ENCODE measurements around the gene YAE1. TPM values are rescaled to one million over a fixed set of nuclear protein-coding genes. Genes with fewer than 3 reads are reported as not detected.

The YAE1 gene
- total RNA-seq, 1 donor from 2014 or later, result 16.1 TPM

DNA sequence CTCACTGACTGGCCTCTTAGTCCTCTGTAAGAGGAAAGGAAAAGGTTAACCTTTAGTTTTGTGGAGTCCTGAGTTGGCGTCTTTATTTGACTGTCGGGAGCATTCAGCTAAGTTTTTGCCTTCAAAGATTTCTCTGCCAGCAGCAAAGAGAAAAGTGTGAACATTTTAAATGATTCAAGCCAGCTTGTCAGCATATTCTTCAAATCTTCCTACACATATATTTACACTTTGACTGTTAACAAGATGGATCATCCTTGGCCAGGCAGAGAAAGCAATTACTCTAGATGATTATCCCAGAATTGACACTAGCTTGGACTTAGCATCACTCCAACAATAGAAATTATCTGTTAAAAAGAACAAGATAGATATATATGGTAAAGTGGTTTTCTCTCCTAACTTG lies 15.8 kb upstream of the YAE1 start:
- TF ChIP-seq, protein P1, sequence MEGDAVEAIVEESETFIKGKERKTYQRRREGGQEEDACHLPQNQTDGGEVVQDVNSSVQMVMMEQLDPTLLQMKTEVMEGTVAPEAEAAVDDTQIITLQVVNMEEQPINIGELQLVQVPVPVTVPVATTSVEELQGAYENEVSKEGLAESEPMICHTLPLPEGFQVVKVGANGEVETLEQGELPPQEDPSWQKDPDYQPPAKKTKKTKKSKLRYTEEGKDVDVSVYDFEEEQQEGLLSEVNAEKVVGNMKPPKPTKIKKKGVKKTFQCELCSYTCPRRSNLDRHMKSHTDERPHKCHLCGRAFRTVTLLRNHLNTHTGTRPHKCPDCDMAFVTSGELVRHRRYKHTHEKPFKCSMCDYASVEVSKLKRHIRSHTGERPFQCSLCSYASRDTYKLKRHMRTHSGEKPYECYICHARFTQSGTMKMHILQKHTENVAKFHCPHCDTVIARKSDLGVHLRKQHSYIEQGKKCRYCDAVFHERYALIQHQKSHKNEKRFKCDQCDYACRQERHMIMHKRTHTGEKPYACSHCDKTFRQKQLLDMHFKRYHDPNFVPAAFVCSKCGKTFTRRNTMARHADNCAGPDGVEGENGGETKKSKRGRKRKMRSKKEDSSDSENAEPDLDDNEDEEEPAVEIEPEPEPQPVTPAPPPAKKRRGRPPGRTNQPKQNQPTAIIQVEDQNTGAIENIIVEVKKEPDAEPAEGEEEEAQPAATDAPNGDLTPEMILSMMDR (IDR thresholded peaks at IDR 0.05), result no peak
- CTCF ChIA-PET, result no interaction called here
- Mint-ChIP-seq H3K4me3 (no peak overlapping the region), H3K27ac (no peak overlapping the region), H3K4me1 (no peaks in the 10 kb centered on the region), H3K36me3 (ENCODE audit: low read depth) (peaks cover 4% of the 10 kb centered on the region), H3K9me3 (peaks cover 12% of the 10 kb centered on the region), H3K27me3 (peaks cover 6% of the 10 kb centered on the region)
- intact Hi-C loops (cut with micrococcal nuclease), result no loop called here
- DNase-seq, result no peak
- ATAC-seq (ENCODE audit: low read depth), result no peak
- POLR2A ChIA-PET, result no interaction called here

DNA sequence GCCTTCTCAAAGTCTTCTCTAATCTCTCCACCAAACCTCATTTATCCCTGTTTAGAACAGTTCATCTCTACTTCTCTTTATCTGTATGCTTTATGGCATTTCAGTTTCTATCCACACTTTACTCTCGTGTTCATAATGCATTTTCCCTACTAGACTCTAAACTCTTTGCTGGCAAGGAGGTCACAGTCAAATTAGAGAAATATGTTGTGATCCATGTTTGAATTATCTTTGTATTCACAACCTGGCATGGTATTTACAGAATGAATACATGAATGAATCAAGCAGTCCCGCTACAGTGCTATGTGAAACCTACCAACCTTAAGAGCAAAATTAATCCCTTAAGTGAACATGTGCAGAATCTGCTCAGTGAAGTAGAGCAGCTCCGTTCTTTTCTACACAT lies 12.8 kb upstream of the YAE1 start:
- Mint-ChIP-seq H3K27ac (no peak overlapping the region), H3K9me3 (no peaks in the 10 kb centered on the region), H3K4me1 (no peaks in the 10 kb centered on the region), H3K36me3 (ENCODE audit: low read depth) (no peaks in the 10 kb centered on the region), H3K27me3 (peaks cover 16% of the 10 kb centered on the region), H3K4me3 (no peak overlapping the region)
- CTCF ChIA-PET, result no interaction called here
- no peak for ATAC-seq (ENCODE audit: low read depth)
- DNase-seq, result no peak
- POLR2A ChIA-PET, result no interaction called here
- TF ChIP-seq, protein P1 (IDR thresholded peaks at IDR 0.05), result no peak
- intact Hi-C loops (cut with micrococcal nuclease), result no loop called here

DNA sequence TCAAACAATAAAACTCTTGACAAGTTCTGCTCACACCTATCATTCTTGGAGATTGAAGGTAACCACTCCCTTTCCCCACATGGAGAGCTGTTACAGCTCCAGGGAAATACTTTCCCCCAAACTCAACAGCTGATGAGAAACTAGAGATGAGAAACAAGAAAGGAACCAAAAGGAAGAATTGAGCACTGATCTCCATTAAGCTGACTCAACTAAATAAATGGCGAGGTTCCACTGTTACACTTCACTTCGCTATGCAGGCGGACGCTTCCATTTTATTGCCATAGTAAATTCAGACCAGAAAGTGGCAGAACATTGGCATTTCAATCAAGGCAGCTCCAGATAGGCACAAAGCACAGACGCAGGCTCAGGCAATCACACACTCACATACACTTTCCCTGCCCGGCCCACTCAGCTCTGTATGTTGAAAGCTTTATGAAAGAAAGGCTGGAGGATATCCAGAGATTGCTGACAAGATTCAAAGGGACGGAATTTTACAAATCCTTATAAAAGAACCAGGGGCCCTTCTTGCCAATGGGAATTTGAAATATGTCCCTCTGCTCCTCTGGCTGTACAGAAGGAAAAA lies 11.5 kb upstream of the YAE1 start:
- Mint-ChIP-seq H3K4me1 (no peaks in the 10 kb centered on the region), H3K27me3 (peaks cover 16% of the 10 kb centered on the region), H3K4me3 (no peak overlapping the region), H3K27ac (no peak overlapping the region), H3K36me3 (ENCODE audit: low read depth) (no peaks in the 10 kb centered on the region), H3K9me3 (no peaks in the 10 kb centered on the region)
- ATAC-seq (ENCODE audit: low read depth) (no peak), DNase-seq (no peak)
- intact Hi-C loops (cut with micrococcal nuclease), result no loop called here
- POLR2A ChIA-PET, result no interaction called here
- TF ChIP-seq, protein P1 (IDR thresholded peaks at IDR 0.05), result no peak
- CTCF ChIA-PET, result no interaction called here

DNA sequence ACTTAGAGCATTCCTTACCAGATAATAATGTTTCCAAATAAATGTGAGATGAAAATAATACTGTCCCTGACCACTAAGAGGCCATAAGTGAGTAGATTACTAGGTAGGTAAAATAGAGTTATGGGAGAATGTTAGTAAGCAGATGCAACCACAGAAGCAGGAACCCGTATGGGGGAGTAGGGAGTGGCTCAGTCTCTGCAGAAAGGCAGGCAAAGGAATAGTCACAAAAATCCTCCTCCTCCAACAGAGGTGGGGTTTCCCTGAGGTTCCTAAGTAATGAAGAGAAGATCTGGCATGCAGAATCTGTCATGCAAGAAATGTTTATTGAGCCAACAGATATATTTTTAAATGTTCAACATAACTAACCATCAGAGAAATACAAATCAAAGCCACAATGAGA lies 9.0 kb upstream of the YAE1 start:
- intact Hi-C loops (cut with micrococcal nuclease), result no loop called here
- no peak for DNase-seq
- peaks cover 18% of the 10 kb centered on the region for H3K27me3 Mint-ChIP-seq
- TF ChIP-seq, protein P1 (IDR thresholded peaks at IDR 0.05), result no peak
- ATAC-seq (ENCODE audit: low read depth), result no peak
- H3K4me3 Mint-ChIP-seq, result no peak overlapping the region
- no peak overlapping the region for H3K27ac Mint-ChIP-seq
- H3K4me1 Mint-ChIP-seq, result no peaks in the 10 kb centered on the region
- no peaks in the 10 kb centered on the region for H3K36me3 Mint-ChIP-seq (ENCODE audit: low read depth)
- ChIA-PET POLR2A (no interaction called here), CTCF (no interaction called here)
- H3K9me3 Mint-ChIP-seq, result no peaks in the 10 kb centered on the region

DNA sequence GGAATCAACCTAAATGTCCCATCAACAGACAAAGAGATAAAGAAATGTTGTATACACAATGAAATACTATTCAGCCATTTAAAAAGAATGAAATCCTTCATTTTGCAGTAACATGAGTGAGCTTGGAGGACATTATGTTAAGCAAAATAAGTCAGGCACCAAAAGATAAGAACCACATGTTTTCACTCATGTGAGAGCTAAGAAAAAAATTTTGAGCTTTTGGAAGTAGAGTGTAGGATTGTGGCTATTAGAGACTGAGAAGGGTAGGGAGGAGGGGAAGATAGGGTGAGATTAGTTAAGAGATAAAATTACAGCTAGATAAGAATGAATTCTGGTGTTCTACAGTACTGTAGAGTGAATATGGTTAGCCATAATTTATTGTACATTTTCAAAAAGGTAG lies 8.3 kb upstream of the YAE1 start:
- CTCF ChIA-PET, result no interaction called here
- H3K4me3 Mint-ChIP-seq, result no peak overlapping the region

More for the DNA sequence above, 8.3 kb upstream of the YAE1 start:
- Mint-ChIP-seq H3K9me3 (no peaks in the 10 kb centered on the region), H3K27me3 (peaks cover 18% of the 10 kb centered on the region), H3K36me3 (ENCODE audit: low read depth) (no peaks in the 10 kb centered on the region), H3K27ac (no peak overlapping the region), H3K4me1 (no peaks in the 10 kb centered on the region)
- intact Hi-C loops (cut with micrococcal nuclease), result no loop called here
- TF ChIP-seq, protein P1 (IDR thresholded peaks at IDR 0.05), result no peak
- ATAC-seq (ENCODE audit: low read depth) (no peak), DNase-seq (no peak)
- POLR2A ChIA-PET, result no interaction called here
